ENCODE results near the gene OSBPL10.

The OSBPL10 gene

DNA sequence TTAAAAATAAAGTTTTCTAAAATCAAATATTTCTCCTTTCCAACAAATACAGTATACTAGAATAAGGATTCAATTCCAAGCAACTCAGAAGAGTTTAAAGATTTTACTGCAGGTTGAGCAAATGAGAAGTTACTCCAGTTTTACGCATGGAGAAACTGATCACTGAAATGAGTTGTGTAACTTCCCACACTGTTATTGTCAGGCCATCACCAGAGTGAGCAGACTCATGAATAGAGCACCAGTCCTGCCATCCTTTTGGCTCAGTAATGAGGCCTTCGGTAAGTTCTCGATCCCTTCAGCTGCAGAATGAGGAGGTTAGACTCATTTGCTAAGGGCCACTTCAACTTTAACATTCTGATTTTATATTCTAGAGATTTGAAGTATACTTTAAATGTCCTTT, 48.1 kb downstream of the OSBPL10 start:
- TF ChIP-seq, protein P1, sequence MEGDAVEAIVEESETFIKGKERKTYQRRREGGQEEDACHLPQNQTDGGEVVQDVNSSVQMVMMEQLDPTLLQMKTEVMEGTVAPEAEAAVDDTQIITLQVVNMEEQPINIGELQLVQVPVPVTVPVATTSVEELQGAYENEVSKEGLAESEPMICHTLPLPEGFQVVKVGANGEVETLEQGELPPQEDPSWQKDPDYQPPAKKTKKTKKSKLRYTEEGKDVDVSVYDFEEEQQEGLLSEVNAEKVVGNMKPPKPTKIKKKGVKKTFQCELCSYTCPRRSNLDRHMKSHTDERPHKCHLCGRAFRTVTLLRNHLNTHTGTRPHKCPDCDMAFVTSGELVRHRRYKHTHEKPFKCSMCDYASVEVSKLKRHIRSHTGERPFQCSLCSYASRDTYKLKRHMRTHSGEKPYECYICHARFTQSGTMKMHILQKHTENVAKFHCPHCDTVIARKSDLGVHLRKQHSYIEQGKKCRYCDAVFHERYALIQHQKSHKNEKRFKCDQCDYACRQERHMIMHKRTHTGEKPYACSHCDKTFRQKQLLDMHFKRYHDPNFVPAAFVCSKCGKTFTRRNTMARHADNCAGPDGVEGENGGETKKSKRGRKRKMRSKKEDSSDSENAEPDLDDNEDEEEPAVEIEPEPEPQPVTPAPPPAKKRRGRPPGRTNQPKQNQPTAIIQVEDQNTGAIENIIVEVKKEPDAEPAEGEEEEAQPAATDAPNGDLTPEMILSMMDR (IDR thresholded peaks at IDR 0.05; ENCODE audit: extremely low read depth, insufficient read depth, missing control alignments) = no peak
- in situ Hi-C loops (cut with MboI; ENCODE audit: low pct_unique_long_range_greater_than_20kb, low sequenced_read_pairs, unreplicated experiment) = no loop called here
- no peak for DNase-seq (ENCODE audit: low spot score)

DNA sequence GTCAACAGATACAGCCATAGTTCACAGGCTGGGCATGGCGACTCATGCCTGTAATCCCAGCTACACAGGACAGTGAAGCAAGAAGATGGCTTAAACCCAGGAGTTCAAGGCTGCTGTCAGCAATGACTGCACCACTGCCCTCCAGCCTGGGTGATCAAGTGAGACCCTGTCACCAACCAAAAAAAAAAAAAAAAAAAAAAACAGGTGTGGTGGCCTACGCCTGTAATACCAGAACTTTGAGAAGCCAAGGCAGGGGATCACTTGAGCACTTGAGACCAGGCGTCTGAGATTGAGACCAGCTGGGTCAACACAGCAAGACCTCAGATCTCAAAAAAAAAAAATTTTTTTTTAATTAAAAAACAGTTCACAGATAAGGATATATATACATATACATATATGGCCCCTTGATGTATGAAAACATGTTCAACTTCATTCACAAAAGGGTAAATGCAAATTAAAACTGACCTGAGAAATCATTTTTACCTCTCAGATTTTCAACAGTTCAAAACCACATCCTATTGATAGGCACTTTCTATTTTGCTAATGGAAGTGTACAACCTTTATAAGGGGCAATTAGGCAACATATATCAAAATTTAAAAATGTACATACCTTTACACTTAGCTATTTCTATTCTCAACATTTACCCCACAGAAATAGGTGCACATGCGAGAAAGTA, 51.1 kb downstream of the OSBPL10 start:
- TF ChIP-seq, protein P1 (IDR thresholded peaks at IDR 0.05; ENCODE audit: extremely low read depth, insufficient read depth, missing control alignments) = no peak
- DNase-seq (ENCODE audit: low spot score) = no peak
- in situ Hi-C loops (cut with MboI; ENCODE audit: low pct_unique_long_range_greater_than_20kb, low sequenced_read_pairs, unreplicated experiment) = no loop called here

DNA sequence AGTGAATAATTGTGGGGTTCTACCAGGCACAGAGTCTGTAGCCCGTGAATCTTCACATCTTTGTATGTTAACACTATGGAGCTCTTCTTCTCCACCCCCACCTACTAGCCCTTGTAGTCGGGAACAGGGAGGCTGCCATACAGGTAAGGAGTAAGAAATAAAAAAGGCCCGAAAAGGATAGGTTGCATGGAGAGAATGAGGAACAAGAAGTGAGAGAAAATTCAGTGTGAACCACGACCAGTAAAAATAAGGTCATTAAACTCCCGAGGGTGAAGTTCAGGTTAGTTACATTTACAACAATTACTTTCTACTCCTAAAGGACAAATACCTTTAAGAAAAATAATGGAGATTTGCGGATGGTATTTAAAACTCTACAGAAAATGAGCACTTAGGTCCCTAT, 53.3 kb downstream of the OSBPL10 start:
- TF ChIP-seq, protein P1 (IDR thresholded peaks at IDR 0.05; ENCODE audit: extremely low read depth, insufficient read depth, missing control alignments) = no peak
- no peak for DNase-seq (ENCODE audit: low spot score)
- in situ Hi-C loops (cut with MboI; ENCODE audit: low pct_unique_long_range_greater_than_20kb, low sequenced_read_pairs, unreplicated experiment) = no loop called here

DNA sequence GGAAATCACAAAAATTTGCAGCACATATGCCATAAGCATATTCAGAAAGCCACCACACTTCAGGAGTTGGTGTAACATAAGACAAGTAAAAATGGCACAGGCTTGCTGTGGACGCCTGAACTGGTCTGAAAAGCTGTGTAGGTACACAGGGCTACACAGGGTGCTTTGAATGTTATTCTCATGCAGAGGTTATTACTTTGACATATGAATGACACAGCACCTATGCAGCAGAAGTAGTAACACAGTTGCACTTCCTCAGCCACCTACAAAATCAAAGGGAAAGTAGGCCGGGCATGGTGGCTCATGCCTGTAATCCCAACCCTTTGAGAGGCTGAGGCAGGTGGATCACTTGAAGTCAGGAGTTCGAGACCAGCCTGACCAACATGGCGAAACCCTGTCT, 54.5 kb downstream of the OSBPL10 start:
- TF ChIP-seq, protein P1 (IDR thresholded peaks at IDR 0.05; ENCODE audit: extremely low read depth, insufficient read depth, missing control alignments) = no peak
- no peak for DNase-seq (ENCODE audit: low spot score)
- in situ Hi-C loops (cut with MboI; ENCODE audit: low pct_unique_long_range_greater_than_20kb, low sequenced_read_pairs, unreplicated experiment) = no loop called here

DNA sequence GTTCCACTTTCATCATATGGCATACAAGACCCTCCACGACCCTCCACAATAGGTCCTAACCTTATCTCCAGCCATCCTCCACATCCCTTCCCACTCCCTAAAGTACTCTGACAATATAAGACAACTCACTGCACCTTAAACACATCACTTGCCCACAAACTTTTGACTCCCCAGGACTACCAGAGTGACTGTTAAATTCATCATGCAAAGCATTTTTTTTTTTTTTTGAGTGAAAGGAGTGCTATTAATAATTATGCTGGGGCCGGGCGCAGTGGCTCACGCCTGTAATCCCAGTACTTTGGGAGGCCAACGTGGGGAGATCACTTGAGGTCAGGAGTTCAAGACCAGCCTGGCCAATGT, 55.8 kb downstream of the OSBPL10 start:
- in situ Hi-C loops (cut with MboI; ENCODE audit: low pct_unique_long_range_greater_than_20kb, low sequenced_read_pairs, unreplicated experiment) = no loop called here
- DNase-seq (ENCODE audit: low spot score) = no peak
- TF ChIP-seq, protein P1 (IDR thresholded peaks at IDR 0.05; ENCODE audit: extremely low read depth, insufficient read depth, missing control alignments) = no peak

DNA sequence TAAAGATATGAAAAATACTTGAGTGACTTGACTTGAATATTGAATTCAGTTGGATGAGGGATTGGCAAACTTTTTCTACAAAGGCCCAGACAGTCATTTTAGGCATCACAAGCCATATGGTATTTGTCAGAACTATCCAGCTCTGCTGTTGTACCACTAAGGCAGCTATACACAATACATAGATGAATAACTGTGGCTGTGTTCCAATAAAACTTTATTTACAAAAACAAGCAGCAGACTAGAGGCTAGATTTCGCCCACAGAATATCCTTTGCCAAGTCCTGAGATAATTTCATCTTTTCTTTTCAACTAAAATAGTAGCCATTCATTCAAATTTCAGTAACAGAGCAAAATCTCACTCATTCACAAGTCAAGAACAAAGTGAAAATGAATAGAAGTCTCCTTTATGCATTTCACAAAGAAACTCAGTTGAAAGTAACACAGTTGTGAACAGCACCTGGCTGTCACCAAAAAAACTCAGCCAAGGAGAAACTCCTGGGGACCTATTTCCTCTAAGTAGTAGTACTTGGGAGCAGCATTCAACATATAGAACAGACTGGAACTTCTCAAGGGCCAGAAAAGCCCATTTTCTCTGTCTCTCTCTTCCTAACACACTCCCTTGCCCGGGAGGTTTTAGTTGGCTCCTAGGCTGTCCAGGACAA, 56.3 kb downstream of the OSBPL10 start:
- in situ Hi-C loops (cut with MboI; ENCODE audit: low pct_unique_long_range_greater_than_20kb, low sequenced_read_pairs, unreplicated experiment) = no loop called here
- DNase-seq (ENCODE audit: low spot score) = no peak
- TF ChIP-seq, protein P1 (IDR thresholded peaks at IDR 0.05; ENCODE audit: extremely low read depth, insufficient read depth, missing control alignments) = no peak

All from GM13977 (cell line).